ENCODE data around the gene UGT8.
"Not testable (repeated sequence)": the region's sequence is repeated elsewhere in the genome, so short reads cannot be mapped to it uniquely, and the experiment has no call there.

GRCh38 chr4:114590360-114590759, 8.2 kb upstream of the UGT8 start:
- TF ChIP-seq CTCF (IDR thresholded peaks at IDR 0.05; ENCODE audit: low read length); EZH2 (IDR thresholded peaks at IDR 0.05; ENCODE audit: borderline replicate concordance, low read length): not testable (repeated sequence)
